Adrenal gland (tissue), 5 donors: ENCODE results near the gene SEC14L6.

ENCODE experiments used
- CTCF ChIP-seq, 6 experiments: fragments of 450-650 bp in 4 of 6; fragments of 200-600 bp in 2 of 6; sonication (generic) in 1 of 6; IDR thresholded peaks; 1 replicate in 5 of 6; 2 replicates in 1 of 6; pipeline versions ENCODE4 v1.5.1 to v1.8.0; 2016 to 2021; ENCODE audit warnings: antibody characterized with exemption in 6 of 6, mild to moderate bottlenecking in 2 of 6, moderate library complexity in 1 of 6
- POLR2A ChIP-seq, 2 donors: fragments of 450-650 bp; IDR thresholded peaks; one replicate each; pipeline ENCODE4 v1.6.1; 2017; ENCODE audit warnings: antibody characterized with exemption in 2 of 2, mild to moderate bottlenecking in 2 of 2, moderate library complexity in 1 of 2
- donor health status: DM: no; HTN: no; CAD: no.

DNA sequence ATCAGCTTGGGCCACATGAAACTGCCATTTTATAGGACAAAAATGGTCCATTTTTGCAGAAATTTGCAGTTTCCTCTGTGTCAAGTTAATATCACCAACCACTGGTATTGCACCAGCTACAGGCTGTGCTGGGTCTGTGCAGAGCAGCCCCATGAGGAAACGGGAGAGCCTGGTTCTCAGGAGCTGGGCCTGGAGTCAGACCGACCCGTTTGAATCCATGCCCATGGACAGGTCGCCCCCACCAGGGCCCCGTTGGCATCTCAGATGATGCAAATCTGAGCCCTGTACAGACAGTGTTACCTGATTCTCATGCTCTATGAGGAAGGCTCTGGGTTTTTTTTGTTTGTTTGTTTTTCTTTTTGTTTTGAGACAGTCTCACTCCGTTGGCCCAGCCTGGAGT lies 9.8 kb upstream of the SEC14L6 start:
- TF ChIP-seq CTCF (IDR thresholded peaks at IDR 0.05) (no peak), POLR2A (IDR thresholded peaks at IDR 0.05) (no peak)
